ENCODE measurements around the gene CCNB2.

DNA sequence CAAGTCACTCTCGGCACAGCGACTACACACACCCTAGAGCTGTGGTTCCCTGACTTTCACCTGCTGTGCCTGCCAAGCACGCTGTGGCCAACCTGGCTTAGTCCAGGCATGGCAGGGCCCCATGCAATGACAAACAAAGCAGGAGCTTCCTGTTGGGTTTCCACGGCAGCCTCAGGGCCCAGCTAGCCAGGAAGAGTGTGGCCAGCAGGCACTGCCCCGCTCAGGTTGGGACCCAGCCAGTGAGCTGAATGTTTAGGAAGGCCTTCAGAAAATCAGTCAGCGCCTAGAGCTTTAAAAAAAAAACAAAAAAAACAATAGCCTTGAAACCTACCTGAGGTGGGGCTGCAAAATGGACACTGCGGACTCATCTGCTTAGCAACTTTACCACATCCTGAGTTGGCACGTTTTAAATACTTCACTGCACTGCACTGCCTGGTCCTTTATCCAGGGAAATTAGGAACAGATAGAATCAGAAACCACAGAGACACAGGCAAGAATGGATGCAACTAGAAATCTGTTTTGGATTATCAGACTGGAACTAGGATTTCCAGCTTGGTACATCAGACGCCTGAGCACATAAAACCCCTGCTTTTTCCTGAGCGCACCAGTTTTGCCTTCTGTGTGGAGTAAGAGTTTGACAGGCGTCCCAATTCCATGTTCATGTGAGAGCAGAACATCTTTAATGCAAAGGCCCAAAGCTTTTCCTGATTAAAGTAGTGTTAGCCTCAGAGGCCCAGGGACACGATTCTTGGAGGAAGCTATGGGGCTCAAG is 65.5 kb downstream of the CCNB2 start:
- TF ChIP-seq, protein P1, sequence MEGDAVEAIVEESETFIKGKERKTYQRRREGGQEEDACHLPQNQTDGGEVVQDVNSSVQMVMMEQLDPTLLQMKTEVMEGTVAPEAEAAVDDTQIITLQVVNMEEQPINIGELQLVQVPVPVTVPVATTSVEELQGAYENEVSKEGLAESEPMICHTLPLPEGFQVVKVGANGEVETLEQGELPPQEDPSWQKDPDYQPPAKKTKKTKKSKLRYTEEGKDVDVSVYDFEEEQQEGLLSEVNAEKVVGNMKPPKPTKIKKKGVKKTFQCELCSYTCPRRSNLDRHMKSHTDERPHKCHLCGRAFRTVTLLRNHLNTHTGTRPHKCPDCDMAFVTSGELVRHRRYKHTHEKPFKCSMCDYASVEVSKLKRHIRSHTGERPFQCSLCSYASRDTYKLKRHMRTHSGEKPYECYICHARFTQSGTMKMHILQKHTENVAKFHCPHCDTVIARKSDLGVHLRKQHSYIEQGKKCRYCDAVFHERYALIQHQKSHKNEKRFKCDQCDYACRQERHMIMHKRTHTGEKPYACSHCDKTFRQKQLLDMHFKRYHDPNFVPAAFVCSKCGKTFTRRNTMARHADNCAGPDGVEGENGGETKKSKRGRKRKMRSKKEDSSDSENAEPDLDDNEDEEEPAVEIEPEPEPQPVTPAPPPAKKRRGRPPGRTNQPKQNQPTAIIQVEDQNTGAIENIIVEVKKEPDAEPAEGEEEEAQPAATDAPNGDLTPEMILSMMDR (IDR thresholded peaks at IDR 0.05) = no peak
- TF ChIP-seq EZH2 (IDR thresholded peaks at IDR 0.05) = no peak
